SK-N-MC (cell line): ENCODE measurements around the gene KLKB1.

Experiments
- EZH2 ChIP-seq: fragments of 200-600 bp; sonication (generic); IDR thresholded peaks from one replicate; pipeline ENCODE4 v1.6.1; 2017; ENCODE audit warnings: antibody characterized with exemption
- FOXP2 ChIP-seq: optimal IDR thresholded peaks from 2 replicates; pipeline ENCODE3; 2011; ENCODE audit warnings: mild to moderate bottlenecking, moderate library complexity; ENCODE audit not compliant: insufficient read depth; ENCODE audit errors: extremely low read length, control extremely low read depth
- POLR2AphosphoS5 ChIP-seq: IDR thresholded peaks from 2 replicates; pipeline ENCODE4 v1.6.1; 2012; ENCODE audit warnings: mild to moderate bottlenecking, low read depth, low read length, borderline replicate concordance

GRCh38 chr4:186248643-186249042 lies 21.3 kb downstream of the KLKB1 start:
- no peak for TF ChIP-seq POLR2AphosphoS5
- no peak for TF ChIP-seq FOXP2
- no peak for TF ChIP-seq EZH2
